Stimulated activated CD4-positive, alpha-beta T cell treated with anti-CD3 and anti-CD28 coated beads, Interleukin-15, amount 100 ng/mL, for 24 hours (primary cell): ENCODE measurements around the gene PLPPR3.

ENCODE experiments used
- DNase-seq: peaks from one replicate; pipeline ENCODE4 v3.0.0-alpha.2; 2020

PLPPR3 gene

DNA sequence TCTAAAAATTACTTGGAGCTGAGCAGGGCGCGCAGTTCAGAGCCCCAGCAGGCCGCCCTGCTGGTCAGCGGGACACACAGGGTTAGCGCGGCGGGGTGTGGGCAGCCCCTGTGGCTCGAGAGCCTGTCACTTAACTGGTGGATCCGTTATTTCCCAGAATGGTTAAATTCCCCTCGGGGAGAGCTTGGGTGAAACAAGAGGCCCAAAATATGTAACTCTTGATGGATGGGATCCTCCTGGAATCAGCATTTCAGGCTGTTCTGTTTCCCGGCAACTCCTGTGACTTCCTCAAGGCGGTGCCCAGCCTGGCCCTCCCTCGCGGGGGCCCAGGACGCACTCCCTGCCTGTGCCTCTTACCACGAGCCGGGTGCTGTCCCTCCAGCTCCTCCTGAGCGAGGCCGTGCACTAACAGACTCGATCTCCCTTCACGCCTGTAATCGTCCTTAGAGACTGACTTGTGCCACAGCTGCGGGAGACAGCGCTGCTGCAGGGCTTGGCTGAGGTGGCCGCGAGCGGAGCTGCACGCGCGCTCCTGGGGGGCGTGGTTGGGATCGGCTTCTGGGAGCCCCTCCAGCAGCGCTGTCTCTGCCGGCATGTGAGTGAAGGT, 14.8 kb downstream of the PLPPR3 start:
- DNase-seq, result no peak

DNA sequence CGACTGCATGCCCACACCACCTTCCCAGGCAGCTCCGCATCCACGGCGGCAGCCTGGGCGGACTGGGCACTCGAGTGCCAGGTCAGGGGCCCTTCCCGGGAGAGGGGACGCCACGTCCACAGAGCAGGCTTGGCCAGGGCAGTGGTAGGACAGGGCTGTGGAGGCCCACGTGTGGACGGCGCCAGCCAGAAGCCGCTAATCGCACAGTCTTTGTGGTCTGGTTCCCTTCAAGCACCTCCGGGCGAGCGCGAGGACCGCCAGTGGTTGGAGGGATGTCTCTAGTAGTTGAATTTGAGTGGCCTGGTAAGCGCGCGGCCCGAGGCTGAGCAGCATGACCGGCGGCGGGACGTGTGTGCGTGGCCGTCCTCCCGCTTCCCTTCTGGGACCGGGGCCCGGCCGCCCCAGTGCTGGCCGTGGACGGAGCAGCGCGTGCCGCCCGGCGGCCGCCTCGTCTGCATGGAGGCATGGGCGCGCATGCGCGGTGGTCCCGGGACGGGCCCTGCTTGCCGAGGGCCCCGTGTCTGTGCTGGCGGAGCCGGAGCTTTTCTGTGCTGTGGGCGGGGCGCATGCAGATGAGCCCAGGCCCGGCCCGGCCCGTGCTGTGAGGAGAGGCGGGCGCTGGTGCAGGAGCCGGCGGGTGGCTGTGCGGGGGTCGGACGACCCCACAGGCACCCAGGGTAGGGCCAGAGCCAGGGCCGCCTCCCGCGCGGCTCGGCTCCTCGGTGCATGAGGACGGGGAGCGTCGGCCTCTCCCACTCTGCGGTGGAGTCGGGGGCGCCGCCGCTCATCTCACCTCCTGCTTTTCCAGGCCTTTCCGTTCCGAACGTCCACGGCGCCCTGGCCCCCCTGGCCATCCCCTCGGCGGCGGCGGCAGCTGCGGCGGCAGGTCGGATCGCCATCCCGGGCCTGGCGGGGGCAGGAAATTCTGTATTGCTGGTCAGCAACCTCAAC, 15.9 kb downstream of the PLPPR3 start:
- no peak for DNase-seq

DNA sequence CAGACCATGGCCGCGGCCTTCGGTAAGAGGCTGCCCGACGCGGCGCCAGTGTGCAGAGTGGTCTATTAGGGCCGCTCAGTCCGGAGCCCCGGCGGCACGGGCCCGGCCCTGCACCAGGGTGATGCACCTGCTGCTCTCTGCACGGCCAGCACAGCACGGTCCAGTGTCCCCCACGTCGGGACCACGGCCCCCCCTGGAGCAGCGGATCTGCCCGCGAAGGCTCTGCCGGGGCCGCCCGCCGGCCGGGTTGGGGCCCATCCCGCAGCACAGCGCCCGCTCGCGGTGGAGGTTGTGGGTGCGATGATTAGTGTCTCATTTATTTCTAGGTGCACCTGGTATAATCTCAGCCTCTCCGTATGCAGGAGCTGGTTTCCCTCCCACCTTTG, 16.6 kb downstream of the PLPPR3 start:
- DNase-seq, result no peak

DNA sequence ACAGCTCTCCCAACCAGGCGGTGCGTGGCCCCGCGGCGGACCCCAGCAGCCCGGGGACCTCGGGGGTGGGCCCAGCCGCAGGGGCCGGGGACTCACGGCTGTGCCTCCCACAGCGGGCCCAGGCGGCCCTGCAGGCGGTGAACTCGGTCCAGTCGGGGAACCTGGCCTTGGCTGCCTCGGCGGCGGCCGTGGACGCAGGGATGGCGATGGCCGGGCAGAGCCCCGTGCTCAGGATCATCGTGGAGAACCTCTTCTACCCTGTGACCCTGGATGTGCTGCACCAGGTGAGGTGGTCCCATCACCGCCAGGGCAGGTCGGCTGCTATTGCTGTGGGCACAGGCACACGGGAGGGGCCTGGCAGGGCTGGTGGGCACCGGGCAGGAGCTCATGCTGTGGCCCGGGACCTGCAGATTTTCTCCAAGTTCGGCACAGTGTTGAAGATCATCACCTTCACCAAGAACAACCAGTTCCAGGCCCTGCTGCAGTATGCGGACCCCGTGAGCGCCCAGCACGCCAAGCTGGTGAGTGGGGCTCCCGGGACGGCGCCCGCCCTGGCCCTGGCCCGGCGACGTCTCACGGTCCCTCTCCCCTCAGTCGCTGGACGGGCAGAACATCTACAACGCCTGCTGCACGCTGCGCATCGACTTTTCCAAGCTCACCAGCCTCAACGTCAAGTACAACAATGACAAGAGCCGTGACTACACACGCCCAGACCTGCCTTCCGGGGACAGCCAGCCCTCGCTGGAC, 17.2 kb downstream of the PLPPR3 start:
- no peak for DNase-seq

- DNase-seq, result no peak
Measured at GRCh38 chr19:803686-804418, 17.9 kb downstream of the PLPPR3 start.

DNA sequence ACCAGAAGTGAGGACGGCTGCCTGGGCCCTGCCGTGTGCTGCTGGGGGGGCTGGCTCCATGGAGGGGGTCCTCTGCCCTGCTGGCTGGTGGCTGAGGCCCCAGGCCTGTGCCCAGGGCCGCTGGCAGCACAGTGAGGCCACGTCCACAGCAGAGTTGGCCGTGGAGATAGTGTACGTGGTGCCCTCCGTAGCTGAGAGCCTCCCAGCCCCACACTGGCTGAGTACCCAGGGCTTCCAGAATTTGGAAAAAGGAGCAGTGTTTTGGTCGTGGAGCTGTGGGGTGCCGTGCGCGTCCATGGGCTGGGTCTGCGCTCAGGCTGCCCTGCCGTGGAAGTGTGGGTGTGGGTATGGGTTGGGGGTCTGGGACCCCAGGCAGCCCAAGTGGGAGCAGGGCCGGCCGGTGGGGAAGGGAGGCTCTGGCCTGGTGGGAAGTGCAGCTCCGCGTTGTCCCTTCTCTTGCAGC, 18.6 kb downstream of the PLPPR3 start:
- no peak for DNase-seq

- no peak for DNase-seq
Measured at GRCh38 chr19:802498-803098, 19.2 kb downstream of the PLPPR3 start.

GRCh38 chr19:801861-802497, 19.8 kb downstream of the PLPPR3 start:
- DNase-seq, result no peak

- DNase-seq, result no peak
Measured at GRCh38 chr19:801030-801860, 20.5 kb downstream of the PLPPR3 start.

DNA sequence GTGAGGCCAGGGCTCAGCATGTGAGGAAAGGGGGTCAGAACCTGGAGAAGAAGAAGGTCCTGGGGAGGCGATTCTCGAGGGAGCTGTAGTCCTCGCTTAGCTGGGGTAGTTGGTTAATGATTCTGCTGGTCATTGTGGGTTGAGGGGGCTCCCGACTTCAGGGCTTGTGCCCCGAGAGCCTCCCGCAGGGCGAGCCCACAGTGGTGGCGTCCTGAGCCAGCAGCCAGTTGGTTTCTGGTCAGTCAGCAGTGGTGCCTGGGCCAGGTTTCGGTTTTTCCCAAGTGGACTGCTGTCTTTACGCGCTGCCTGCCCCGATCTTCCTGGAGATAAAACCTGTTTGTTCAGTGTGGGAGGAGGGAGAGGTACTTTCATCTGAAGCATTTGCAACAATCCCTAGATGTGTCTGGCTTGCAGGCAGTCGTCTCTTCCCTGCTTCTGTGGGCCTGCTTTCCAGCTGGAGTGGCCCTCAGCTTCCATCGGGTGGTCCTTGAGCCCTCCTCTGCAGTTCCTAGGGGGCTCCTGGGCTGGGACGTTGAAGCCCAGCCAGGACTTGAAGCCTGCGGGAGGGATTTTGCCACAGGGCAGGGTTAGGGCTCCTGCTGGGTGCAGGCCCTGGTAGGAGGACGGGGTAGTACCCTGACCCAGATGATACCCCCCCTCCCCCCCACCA, 21.3 kb downstream of the PLPPR3 start:
- no peak for DNase-seq

GRCh38 chr19:799076-799881, 22.5 kb downstream of the PLPPR3 start:
- DNase-seq, result no peak

- no peak for DNase-seq
Measured at GRCh38 chr19:798415-799075, 23.2 kb downstream of the PLPPR3 start.

GRCh38 chr19:797528-798414, 24.0 kb downstream of the PLPPR3 start:
- peak; percentile 93 for DNase-seq

- DNase-seq, result peak; percentile 100
Measured at GRCh38 chr19:796692-797527, 24.8 kb downstream of the PLPPR3 start, which contains the start of gene PTBP1. PTBP1 (plus strand) TSS chr19:797452; CDS start chr19:797498, 46 bp downstream.

GRCh38 chr19:795691-796581, 25.8 kb downstream of the PLPPR3 start:
- no peak for DNase-seq
